Hepatocyte (in vitro differentiated cells): ENCODE results near the gene EHBP1. TPM values are rescaled to one million over a fixed set of nuclear protein-coding genes. Genes with fewer than 3 reads are reported as not detected.

Experiments used
- DNase-seq: peaks from one replicate; pipeline ENCODE4 v3.0.0-alpha.2; 2016; ENCODE audit warnings: low spot score
- H2AFZ ChIP-seq: fragments of 200-600 bp; sonication (generic); 2 replicates; pipeline ENCODE4 v1.6.0; 2016; ENCODE audit warnings: antibody characterized with exemption, mild to moderate bottlenecking
- H3K27ac ChIP-seq: fragments of 200-600 bp; sonication (generic); 2 replicates; pipeline ENCODE4 v1.5.1; 2016; ENCODE audit warnings: mild to moderate bottlenecking
- H3K27me3 ChIP-seq: fragments of 200-600 bp; sonication (generic); 2 replicates; pipeline ENCODE4 v1.6.1; 2016
- H3K36me3 ChIP-seq: fragments of 200-600 bp; sonication (generic); replicated peaks from 2 replicates; pipeline ENCODE4 v1.5.1; 2016; ENCODE audit warnings: low read depth; ENCODE audit not compliant: insufficient read depth
- H3K4me1 ChIP-seq: fragments of 200-600 bp; sonication (generic); 2 replicates; pipeline ENCODE4 v1.5.1; 2016; ENCODE audit warnings: mild to moderate bottlenecking, moderate library complexity; ENCODE audit not compliant: insufficient read depth
- H3K4me2 ChIP-seq: fragments of 200-600 bp; sonication (generic); 2 replicates; pipeline ENCODE4 v1.6.0; 2016
- H3K4me3 ChIP-seq: fragments of 200-600 bp; sonication (generic); 2 replicates; pipeline ENCODE4 v1.5.1; 2016; ENCODE audit warnings: mild to moderate bottlenecking
- H3K79me2 ChIP-seq: fragments of 200-600 bp; sonication (generic); 2 replicates; pipeline ENCODE4 v1.6.0; 2017; ENCODE audit warnings: mild to moderate bottlenecking
- H3K9me2 ChIP-seq: fragments of 200-600 bp; sonication (generic); replicated peaks from 2 replicates; pipeline ENCODE4 v1.6.0; 2017; ENCODE audit warnings: mild to moderate bottlenecking; ENCODE audit not compliant: insufficient read depth
- H3K9me3 ChIP-seq: fragments of 200-600 bp; sonication (generic); 2 replicates; pipeline ENCODE4 v1.5.1; 2016; ENCODE audit warnings: low read depth, mild to moderate bottlenecking
- H4K20me1 ChIP-seq: fragments of 200-600 bp; sonication (generic); 2 replicates; pipeline ENCODE4 v1.6.0; 2016; ENCODE audit warnings: mild to moderate bottlenecking; ENCODE audit not compliant: insufficient read depth, poor library complexity, severe bottlenecking
- CTCF ChIP-seq: fragments of 200-600 bp; sonication (generic); IDR thresholded peaks from 2 replicates; pipeline ENCODE4 v1.5.1; 2016; ENCODE audit warnings: antibody characterized with exemption, mild to moderate bottlenecking; ENCODE audit not compliant: poor library complexity
- EZH2 ChIP-seq: fragments of 200-600 bp; sonication (generic); IDR thresholded peaks from 2 replicates; pipeline ENCODE4 v1.6.1; 2016; ENCODE audit warnings: antibody characterized with exemption, mild to moderate bottlenecking, borderline replicate concordance
- EZH2phosphoT487 ChIP-seq: fragments of 200-600 bp; sonication (generic); IDR thresholded peaks from one replicate; pipeline ENCODE4 v1.6.1; 2018; ENCODE audit warnings: antibody characterized with exemption, mild to moderate bottlenecking, low read depth, moderate library complexity; ENCODE audit not compliant: unreplicated experiment, severe bottlenecking
- WGBS: methylation state at CpG from one replicate; pipeline ENCODE4 v1.1.6; 2016; ENCODE audit warnings: low lambda C conversion rate; ENCODE audit errors: missing lambda C conversion rate; 5-methylcytosine and 5-hydroxymethylcytosine counted together
- polyA plus RNA-seq: library from polyadenylated mRNA; unstranded; fragments of >200 nt; fragmentation: Nextera tagmentation; extraction: Ambion mirVana; gene quantifications from 2 replicates; pipeline ENCODE4 v1.2.1, GENCODE V29; 2016
- total RNA-seq: library from RNA; depleted of rRNA; stranded (reverse); fragments of >200 nt; gene quantifications from 2 replicates; pipeline ENCODE4 v1.2.3, GENCODE V29; 2014

EHBP1 gene
- total and polyA plus RNA-seq, 2 experiments from 2014 or later, result 11.4 to 34.6 TPM

- DNase-seq, result no peak
- TF ChIP-seq CTCF, result no peak
- TF ChIP-seq EZH2phosphoT487, result no peak
- no peak for TF ChIP-seq EZH2
- Histone ChIP-seq H2AFZ (no peak overlapping the region), H3K9me3 (no peaks in the 10 kb centered on the region), H4K20me1 (no peaks in the 10 kb centered on the region), H3K79me2 (peaks cover 2% of the 10 kb centered on the region), H3K4me1 (no peaks in the 10 kb centered on the region), H3K27ac (no peak overlapping the region), H3K4me2 (no peak overlapping the region), H3K4me3 (no peak overlapping the region), H3K36me3 (no peaks in the 10 kb centered on the region), H3K9me2 (no peaks in the 10 kb centered on the region), H3K27me3 (no peaks in the 10 kb centered on the region)
- WGBS, result 72% methylated on average over 3 of the region's 3 CpGs
These were observed 84.0 kb downstream of the EHBP1 start for GRCh38 chr2:62789518-62789917.

GRCh38 chr2:62789918-62790317 lies 84.4 kb downstream of the EHBP1 start:
- H3K27ac ChIP-seq, result no peak overlapping the region
- no peak for DNase-seq
- H3K36me3 ChIP-seq, result no peaks in the 10 kb centered on the region
- no peak overlapping the region for H3K4me3 ChIP-seq
- no peak for TF ChIP-seq CTCF
- no peak for TF ChIP-seq EZH2phosphoT487
- TF ChIP-seq EZH2, result no peak
- H3K9me2 ChIP-seq, result no peaks in the 10 kb centered on the region
- no peaks in the 10 kb centered on the region for H3K9me3 ChIP-seq
- H3K27me3 ChIP-seq, result no peaks in the 10 kb centered on the region
- no peaks in the 10 kb centered on the region for H3K4me1 ChIP-seq
- 63% methylated on average over 3 of the region's 3 CpGs for WGBS
- no peaks in the 10 kb centered on the region for H4K20me1 ChIP-seq
- peaks cover 2% of the 10 kb centered on the region for H3K79me2 ChIP-seq
- no peak overlapping the region for H2AFZ ChIP-seq
- H3K4me2 ChIP-seq, result no peak overlapping the region

- Histone ChIP-seq H3K79me2 (peaks cover 2% of the 10 kb centered on the region), H3K27ac (no peak overlapping the region), H4K20me1 (no peaks in the 10 kb centered on the region), H3K9me3 (no peaks in the 10 kb centered on the region), H3K4me2 (no peak overlapping the region), H3K36me3 (no peaks in the 10 kb centered on the region), H3K27me3 (no peaks in the 10 kb centered on the region), H3K9me2 (no peaks in the 10 kb centered on the region), H3K4me1 (no peaks in the 10 kb centered on the region), H3K4me3 (no peak overlapping the region), H2AFZ (no peak overlapping the region)
- no peak for TF ChIP-seq EZH2
- TF ChIP-seq EZH2phosphoT487, result no peak
- TF ChIP-seq CTCF, result no peak
- no peak for DNase-seq
- whole genome bisulfite sequencing, result 92% methylated on average over 2 of the region's 2 CpGs
These were observed 86.9 kb downstream of the EHBP1 start for GRCh38 chr2:62792408-62792807.

GRCh38 chr2:62793213-62793612 lies 87.7 kb downstream of the EHBP1 start:
- H3K4me3 ChIP-seq, result no peak overlapping the region
- no peaks in the 10 kb centered on the region for H3K9me2 ChIP-seq
- DNase-seq, result no peak
- no peaks in the 10 kb centered on the region for H3K36me3 ChIP-seq
- no peak overlapping the region for H3K4me2 ChIP-seq
- H3K27me3 ChIP-seq, result no peaks in the 10 kb centered on the region
- no peak overlapping the region for H2AFZ ChIP-seq
- peaks cover 2% of the 10 kb centered on the region for H3K79me2 ChIP-seq
- TF ChIP-seq EZH2 (no peak), CTCF (no peak), EZH2phosphoT487 (no peak)
- no peak overlapping the region for H3K27ac ChIP-seq
- H3K4me1 ChIP-seq, result no peaks in the 10 kb centered on the region
- H4K20me1 ChIP-seq, result no peaks in the 10 kb centered on the region
- 85% methylated on average over 2 of the region's 2 CpGs for WGBS
- H3K9me3 ChIP-seq, result no peaks in the 10 kb centered on the region
